ENCODE measurements around the gene OR8D4.

DNA sequence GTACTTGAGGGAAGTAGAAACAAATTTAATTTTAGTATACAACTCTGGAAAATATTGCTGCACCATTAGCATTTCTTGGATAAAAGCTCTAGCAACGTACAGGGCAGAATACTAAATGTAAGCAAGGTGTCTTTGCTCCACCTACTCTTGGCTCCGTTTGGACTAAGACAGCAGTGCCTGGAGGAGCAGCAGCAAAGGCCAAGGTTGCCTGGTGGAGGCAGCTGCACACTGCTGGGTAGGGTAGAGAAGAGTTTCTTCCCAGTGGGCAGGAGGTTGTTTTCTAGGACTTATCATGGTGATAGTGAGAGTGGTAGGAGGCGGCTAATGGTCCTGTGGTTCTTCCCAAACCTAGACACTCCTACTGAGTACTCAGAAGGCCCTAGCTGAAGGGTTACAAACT lies 2.2 kb upstream of the OR8D4 start:
- TF ChIP-seq ZNF140 (tag by site-specific recombination; IDR thresholded peaks at IDR 0.05) (no peak), BCL11A (tag by site-specific recombination; IDR thresholded peaks at IDR 0.05; ENCODE audit: low read depth) (no peak), YY1 (tag by site-specific recombination; IDR thresholded peaks at IDR 0.05) (no peak), TCF7L2 (IDR thresholded peaks at IDR 0.05; ENCODE audit: borderline replicate concordance, low read depth, low read length) (no peak), ZFP3 (tag by site-specific recombination; IDR thresholded peaks at IDR 0.05; ENCODE audit: low read depth) (no peak)
- TF ChIP-seq, protein P1, sequence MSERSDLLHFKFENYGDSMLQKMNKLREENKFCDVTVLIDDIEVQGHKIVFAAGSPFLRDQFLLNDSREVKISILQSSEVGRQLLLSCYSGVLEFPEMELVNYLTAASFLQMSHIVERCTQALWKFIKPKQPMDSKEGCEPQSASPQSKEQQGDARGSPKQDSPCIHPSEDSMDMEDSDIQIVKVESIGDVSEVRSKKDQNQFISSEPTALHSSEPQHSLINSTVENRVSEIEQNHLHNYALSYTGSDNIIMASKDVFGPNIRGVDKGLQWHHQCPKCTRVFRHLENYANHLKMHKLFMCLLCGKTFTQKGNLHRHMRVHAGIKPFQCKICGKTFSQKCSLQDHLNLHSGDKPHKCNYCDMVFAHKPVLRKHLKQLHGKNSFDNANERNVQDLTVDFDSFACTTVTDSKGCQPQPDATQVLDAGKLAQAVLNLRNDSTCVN (tag by site-specific recombination; optimal IDR thresholded peaks at IDR 0.05): no peak
- TF ChIP-seq, protein P2, sequence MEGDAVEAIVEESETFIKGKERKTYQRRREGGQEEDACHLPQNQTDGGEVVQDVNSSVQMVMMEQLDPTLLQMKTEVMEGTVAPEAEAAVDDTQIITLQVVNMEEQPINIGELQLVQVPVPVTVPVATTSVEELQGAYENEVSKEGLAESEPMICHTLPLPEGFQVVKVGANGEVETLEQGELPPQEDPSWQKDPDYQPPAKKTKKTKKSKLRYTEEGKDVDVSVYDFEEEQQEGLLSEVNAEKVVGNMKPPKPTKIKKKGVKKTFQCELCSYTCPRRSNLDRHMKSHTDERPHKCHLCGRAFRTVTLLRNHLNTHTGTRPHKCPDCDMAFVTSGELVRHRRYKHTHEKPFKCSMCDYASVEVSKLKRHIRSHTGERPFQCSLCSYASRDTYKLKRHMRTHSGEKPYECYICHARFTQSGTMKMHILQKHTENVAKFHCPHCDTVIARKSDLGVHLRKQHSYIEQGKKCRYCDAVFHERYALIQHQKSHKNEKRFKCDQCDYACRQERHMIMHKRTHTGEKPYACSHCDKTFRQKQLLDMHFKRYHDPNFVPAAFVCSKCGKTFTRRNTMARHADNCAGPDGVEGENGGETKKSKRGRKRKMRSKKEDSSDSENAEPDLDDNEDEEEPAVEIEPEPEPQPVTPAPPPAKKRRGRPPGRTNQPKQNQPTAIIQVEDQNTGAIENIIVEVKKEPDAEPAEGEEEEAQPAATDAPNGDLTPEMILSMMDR (tag by site-specific recombination; IDR thresholded peaks at IDR 0.05): no peak
- TF ChIP-seq, protein P3, sequence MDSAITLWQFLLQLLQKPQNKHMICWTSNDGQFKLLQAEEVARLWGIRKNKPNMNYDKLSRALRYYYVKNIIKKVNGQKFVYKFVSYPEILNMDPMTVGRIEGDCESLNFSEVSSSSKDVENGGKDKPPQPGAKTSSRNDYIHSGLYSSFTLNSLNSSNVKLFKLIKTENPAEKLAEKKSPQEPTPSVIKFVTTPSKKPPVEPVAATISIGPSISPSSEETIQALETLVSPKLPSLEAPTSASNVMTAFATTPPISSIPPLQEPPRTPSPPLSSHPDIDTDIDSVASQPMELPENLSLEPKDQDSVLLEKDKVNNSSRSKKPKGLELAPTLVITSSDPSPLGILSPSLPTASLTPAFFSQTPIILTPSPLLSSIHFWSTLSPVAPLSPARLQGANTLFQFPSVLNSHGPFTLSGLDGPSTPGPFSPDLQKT (IDR thresholded peaks at IDR 0.05; ENCODE audit: borderline replicate concordance, low read depth, low read length): no peak
